Measurements from ENCODE around the gene GOLGB1.
"Not testable (repeated sequence)": the region's sequence is repeated elsewhere in the genome, so short reads cannot be mapped to it uniquely, and the experiment has no call there.

The GOLGB1 gene

DNA sequence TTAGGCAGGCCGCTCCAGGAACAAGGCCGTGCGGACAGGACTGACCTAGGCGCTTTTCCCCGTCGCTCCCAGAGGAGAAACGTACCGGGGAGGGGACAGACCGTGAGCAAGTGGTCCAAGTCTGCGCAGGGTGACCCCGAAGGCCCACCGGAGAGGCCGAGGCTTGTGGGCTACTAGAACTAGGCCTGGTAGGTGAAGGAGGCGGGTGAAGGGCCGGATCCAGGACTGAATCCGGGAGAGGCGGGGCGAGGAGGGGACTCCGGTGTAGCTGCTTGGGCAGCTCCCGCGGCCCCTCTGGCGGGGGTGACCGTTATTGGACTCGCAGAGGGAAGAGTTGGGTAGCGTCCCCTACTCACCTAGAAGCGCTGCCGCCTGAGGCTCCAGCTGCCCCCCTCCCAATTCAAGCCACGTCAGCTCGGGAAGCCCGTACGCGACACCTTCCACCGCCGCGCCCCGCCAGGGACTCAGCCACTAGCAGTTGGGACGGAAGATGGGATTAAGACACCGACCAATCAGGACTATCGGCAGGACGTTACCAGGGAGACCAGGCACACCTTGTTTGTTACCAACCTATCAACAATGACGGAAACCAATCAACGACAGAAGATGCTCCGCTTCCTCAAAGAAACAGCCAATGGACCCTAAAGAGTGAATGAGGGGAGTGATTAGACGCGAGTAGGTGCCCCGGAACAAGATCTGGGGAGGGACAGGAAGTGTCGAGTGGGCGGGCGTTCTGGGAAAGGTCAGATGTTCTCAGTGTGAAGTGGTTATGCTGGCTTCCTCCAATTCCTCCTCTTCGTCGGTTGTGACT is at the start of gene GOLGB1:
GOLGB1 (minus strand) TSS at position 466 of the 811 bp plus-strand sequence. CDS start 18,770 bp downstream, outside the sequence.
- peak; percentile 100 for DNase-seq (ENCODE audit: low read depth)
- H3K4me3 ChIP-seq (replicated peaks; ENCODE audit: low read depth, low read length), result peak within 1 kb of the TSS; percentile 88
- TF ChIP-seq, protein P1, sequence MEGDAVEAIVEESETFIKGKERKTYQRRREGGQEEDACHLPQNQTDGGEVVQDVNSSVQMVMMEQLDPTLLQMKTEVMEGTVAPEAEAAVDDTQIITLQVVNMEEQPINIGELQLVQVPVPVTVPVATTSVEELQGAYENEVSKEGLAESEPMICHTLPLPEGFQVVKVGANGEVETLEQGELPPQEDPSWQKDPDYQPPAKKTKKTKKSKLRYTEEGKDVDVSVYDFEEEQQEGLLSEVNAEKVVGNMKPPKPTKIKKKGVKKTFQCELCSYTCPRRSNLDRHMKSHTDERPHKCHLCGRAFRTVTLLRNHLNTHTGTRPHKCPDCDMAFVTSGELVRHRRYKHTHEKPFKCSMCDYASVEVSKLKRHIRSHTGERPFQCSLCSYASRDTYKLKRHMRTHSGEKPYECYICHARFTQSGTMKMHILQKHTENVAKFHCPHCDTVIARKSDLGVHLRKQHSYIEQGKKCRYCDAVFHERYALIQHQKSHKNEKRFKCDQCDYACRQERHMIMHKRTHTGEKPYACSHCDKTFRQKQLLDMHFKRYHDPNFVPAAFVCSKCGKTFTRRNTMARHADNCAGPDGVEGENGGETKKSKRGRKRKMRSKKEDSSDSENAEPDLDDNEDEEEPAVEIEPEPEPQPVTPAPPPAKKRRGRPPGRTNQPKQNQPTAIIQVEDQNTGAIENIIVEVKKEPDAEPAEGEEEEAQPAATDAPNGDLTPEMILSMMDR (IDR thresholded peaks at IDR 0.05; ENCODE audit: low read length, missing control alignments), result no peak

- no peak overlapping the region for H3K4me3 ChIP-seq (replicated peaks; ENCODE audit: low read depth, low read length)
- TF ChIP-seq, protein P1 (IDR thresholded peaks at IDR 0.05; ENCODE audit: low read length, missing control alignments), result no peak
- no peak for DNase-seq (ENCODE audit: low read depth)
Measured at GRCh38 chr3:121796970-121797369, 47.4 kb upstream of the GOLGB1 start.

DNA sequence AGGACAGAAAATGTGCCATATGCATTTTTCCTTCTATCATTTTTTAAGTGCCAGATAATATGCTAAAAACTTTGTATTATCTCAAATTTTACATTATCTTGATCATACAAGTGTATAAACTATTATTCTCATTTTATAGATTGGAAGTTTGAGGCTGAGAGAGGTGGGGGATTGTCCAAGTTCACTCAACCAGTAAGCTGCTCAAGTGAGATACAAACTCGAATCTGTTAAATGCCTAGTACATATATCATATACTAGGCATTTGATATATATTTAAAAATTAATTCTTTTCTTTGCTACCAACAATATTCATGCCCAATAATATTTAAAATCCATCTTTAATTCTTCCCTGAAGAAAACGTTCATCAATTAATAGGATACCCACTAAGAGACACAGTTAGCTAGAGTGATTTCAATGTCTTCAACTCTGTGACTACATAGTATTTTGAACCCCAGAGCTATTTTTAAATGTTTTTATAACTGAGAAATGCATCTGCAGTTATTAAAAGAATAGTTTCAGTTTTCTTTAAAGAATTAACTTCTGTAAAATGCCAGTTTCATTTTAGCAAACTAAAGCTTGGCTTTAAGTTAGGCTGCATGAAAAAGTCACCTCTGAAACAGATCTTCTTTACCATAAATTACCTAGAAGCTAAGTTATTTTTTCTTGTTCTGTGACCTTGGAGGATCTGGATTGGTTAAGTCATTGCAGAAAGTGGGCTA is 44.9 kb upstream of the GOLGB1 start:
- H3K4me3 ChIP-seq (replicated peaks; ENCODE audit: low read depth, low read length), result no peak overlapping the region
- DNase-seq (ENCODE audit: low read depth), result no peak
- TF ChIP-seq, protein P1 (IDR thresholded peaks at IDR 0.05; ENCODE audit: low read length, missing control alignments), result no peak

DNA sequence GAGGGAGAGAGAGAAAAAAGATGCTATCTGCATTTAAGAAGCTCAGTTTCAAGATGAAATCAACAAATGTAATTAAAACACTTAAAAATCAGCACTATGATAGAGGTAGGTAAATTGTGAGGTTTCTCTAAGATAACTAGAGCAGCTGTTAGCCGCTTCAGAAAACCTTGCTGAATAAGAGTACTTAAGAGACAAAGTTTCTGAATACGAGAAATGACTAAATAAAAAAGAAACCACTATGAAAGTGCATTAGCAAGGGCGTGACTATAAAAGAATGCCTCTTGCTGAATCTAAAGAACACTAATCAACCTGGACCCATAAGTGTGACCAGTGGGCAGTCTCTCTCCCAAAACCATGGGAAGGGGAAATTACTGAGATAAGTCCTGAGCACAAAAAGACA is 43.5 kb upstream of the GOLGB1 start:
- H3K4me3 ChIP-seq (replicated peaks; ENCODE audit: low read depth, low read length), result no peak overlapping the region
- TF ChIP-seq, protein P1 (IDR thresholded peaks at IDR 0.05; ENCODE audit: low read length, missing control alignments), result no peak
- DNase-seq (ENCODE audit: low read depth), result no peak

- DNase-seq (ENCODE audit: low read depth), result peak; percentile 55
- H3K4me3 ChIP-seq (replicated peaks; ENCODE audit: low read depth, low read length), result no peak overlapping the region
- TF ChIP-seq, protein P1 (IDR thresholded peaks at IDR 0.05; ENCODE audit: low read length, missing control alignments), result no peak
Measured at GRCh38 chr3:121786485-121786884, 36.9 kb upstream of the GOLGB1 start.

GRCh38 chr3:121782784-121783183 is 33.2 kb upstream of the GOLGB1 start:
- H3K4me3 ChIP-seq (replicated peaks; ENCODE audit: low read depth, low read length); DNase-seq (ENCODE audit: low read depth): not testable (repeated sequence)

GRCh38 chr3:121781611-121782010 is 32.1 kb upstream of the GOLGB1 start:
- TF ChIP-seq, protein P1 (IDR thresholded peaks at IDR 0.05; ENCODE audit: low read length, missing control alignments), result no peak
- no peak for DNase-seq (ENCODE audit: low read depth)
- no peak overlapping the region for H3K4me3 ChIP-seq (replicated peaks; ENCODE audit: low read depth, low read length)

DNA sequence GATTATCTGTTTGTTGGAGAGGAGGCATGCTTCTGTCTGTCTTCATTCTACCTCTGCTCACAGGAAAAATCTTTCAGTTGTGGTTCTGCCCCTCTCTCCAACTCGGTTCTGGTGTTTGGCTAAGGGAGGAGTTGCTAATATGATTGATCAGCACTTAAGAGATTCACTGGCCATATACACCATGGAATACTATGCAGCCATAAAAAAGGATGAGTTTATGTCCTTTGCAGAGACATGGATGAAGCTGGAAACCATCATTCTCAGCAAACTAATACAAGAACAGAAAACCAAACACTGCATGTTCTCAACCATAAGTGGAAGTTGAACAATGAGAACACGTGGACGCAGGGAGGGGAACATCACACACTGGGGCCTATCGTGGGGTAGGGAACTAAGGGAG is 25.6 kb upstream of the GOLGB1 start:
- not testable (repeated sequence) for DNase-seq (ENCODE audit: low read depth); H3K4me3 ChIP-seq (replicated peaks; ENCODE audit: low read depth, low read length)

Data from fibroblast of pulmonary artery (primary cell).